HG02981 (cell line): ENCODE measurements around the gene MST1.

Experiments
- ATAC-seq: cut with Tn5 transposase; IDR thresholded peaks from one replicate; pipeline ENCODE4 v1.9.1; 2021; ENCODE audit warnings: mild to moderate bottlenecking, moderate library complexity; ENCODE audit not compliant: unreplicated experiment

MST1 gene

DNA sequence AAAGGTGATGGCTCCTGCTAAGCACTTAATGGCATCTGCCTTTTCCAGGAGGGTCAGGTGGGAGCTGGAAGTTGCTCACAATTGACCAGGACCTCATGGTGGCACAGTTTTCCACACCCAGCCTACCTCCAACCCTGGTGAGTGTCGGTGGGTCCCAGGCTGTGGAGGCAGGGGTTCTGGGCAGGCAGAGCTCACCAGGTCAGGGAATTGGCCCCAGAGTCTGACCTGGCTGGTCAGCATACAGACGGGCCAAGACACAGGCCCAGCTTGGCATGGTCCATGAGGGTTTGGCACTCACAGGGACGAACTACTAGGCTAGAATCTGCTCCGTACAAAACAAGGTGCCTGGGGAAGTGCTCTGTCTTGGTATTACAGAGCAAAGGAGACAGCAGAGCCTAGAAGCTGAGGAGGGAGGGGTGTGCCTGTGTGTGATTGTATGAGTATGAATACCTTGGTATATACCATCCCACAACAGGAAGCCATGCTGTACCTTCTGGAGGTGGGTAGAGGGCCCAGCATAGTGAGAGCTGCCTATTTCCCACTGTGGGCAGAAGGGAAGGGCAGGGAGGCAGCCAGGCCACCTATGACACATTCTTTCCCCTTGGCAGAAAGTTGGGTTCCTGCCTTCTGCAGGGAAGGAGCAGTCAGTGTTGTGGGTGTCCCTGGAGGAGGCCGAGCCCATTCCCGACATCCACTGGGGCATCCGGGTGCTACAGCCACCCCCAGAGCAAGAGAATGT, 8.6 kb downstream of the MST1 start:
- ATAC-seq: no peak

DNA sequence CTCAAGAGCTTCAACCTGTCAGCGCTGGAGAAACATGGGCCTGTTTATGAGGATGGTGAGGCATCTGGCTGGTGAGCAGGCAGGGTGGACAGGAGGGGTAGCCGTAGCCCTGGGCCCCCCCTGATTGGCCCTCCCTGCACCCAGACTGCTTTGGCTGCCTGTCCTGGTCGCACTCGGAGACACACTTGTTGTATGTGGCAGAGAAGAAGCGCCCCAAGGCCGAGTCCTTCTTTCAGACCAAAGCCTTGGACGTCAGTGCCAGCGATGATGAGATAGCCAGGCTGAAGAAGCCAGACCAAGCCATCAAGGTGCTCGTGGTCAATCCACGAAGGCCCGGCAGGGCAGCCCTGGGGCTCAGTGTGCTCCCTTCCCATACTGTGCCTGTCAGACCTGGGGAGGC, 13.4 kb downstream of the MST1 start:
- ATAC-seq: no peak

DNA sequence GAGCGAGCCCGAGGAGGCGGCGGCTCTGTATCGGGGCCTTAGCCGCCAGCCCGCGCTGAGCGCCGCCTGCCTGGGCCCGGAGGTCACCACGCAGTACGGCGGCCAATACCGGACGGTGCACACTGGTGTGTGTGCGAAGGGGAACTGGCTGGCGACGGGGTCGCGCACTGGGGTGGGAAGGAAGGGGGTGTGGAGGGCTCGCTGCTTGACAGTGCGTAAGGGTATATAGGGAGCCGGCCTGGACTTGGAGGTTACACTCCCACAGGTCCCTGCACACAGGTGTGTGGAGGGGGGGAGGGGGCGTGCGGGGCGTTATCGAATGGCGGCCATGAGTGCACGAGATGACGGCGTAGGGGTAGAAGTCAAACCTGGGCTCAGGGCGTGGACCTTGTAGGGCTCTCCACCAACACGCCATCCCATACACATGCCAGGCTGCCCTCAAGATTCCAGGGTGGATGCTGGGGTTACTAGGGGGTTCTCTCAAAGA, 14.7 kb downstream of the MST1 start:
- peak; percentile 10 for ATAC-seq

DNA sequence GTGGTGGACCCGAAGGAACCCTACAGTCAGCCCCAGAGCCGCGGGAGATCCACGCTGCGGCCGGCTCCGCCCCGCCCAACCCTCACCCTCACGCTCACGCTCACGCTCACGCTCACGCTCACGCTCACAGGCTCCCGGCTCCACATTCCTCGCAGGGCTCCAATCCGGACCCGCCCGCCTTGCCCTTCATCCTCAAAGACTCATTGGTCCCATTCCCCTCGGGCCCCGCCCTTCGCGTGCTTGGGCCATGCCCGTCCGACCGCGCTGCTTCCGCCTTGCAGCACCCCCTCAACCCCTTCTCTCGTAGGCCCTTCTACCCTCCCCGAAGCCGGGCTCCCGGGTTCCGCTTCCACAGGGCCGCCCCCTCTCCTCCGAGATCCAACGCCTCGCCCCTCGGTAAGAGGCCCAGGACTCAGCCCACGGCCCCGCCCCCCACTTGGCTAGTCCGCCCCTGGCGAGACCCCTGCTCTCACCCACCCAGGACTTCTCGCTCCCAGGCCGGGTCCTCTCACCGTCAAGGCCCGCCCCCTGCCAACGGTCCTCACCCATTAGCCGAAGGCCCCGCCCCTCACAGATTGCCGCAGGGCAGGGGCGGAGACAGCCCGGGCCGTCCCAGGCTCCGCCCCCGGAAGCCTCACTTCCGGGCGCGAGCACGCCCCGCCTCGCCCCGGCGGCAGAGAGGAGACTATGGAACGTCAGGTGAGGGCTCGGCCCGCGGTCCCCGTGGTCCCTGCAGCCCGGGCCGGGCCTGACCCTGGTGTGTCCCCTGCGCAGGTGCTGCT, 15.4 kb downstream of the MST1 start, which contains the start of gene APEH:
Gene APEH (plus strand): TSS at position 637 of the 782 bp plus-strand sequence. CDS start 51 bp downstream, at position 688.
- ATAC-seq: peak; percentile 77

DNA sequence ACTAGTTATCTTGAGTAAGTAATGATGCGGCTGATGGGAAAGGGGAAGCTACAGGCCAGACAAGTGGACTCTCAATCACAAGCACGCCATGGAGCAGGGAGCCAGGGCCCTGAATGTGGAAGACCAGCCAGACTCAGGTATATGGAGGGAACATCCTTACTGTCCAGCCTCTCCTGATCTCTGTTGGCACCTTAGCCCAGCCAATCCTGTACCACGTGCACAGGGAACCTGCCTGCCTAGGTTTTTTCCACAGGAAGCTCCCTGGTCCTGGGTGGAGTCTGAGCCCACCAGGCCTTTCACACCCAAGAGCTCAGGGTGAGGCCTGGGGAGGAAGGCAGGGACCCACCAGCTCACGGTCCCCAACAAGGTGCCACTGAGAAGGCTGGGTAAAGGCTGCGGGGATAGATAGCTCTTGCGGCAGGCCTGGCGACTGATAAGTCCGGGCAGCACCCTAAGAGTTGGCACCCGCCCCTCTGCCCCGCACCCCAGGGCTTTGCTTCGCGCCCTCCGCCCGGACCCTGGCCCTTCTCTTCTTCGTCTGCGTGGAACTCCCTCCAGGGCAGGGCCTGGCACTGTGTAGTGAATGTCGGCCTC, 16.1 kb downstream of the MST1 start:
- ATAC-seq: no peak

DNA sequence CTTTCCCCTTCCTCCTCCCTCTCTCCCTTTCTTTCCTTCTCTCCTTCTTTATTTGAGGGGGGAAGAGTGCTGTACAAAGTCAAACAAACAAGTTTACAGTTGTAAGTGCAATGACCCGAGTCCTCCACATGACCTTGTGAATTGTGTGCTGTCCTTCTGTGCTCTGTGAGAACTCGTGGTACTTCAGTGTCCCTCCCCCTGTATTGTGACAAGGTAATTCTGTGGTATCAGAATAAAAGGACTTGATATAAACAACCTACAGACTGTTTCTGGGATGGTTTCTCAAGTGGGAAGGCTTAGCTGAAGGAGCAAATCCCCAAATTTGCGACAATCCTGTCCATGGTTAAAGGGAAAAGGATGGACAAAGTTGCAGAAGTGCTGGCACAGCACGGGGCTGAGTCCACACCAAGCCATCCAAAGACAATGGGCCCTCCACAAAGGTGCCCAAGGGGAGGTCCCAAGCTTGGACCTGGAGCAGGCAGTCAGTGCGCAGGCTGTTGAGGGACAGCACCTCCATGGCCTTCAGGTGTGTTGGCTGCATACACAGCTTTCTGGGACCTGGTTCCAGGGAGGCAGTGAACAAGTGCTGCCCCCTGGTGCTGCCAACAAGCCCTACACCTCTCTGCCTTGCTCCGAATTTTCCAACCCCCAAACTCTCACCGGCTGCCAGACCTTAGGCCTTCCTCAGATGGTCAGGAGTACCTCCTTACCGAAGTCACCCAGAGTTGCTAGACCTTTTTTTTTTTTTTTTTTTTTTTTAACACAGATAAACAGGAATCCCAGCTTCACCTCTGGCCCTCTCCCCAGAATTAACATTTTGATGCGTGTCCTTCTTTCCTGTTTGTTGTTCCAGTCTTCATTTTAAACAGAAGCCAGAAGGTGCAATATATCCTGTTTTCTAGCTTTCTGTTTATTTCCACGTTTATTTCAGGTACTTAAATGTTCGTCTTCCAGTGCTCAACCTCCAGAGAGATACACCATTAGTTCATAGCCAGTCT, 17.7 kb downstream of the MST1 start:
- ATAC-seq: no peak

DNA sequence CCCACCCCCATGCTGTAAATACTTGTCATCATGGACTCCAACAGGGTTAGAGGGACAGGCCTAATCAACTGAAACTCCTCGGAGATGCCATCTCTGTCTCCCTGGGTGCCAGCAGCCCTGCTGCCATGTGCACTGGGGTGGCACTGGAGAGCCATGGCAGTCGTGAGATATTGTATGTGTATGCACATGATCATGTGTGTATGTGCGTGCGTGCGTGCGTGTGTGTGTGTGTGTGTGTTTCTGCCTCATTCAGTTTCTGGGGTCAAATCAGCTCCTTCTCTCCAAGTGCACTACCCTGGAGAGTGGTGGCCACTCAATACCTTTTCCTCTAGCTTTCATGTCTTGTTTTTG, 18.4 kb downstream of the MST1 start:
- ATAC-seq: no peak

DNA sequence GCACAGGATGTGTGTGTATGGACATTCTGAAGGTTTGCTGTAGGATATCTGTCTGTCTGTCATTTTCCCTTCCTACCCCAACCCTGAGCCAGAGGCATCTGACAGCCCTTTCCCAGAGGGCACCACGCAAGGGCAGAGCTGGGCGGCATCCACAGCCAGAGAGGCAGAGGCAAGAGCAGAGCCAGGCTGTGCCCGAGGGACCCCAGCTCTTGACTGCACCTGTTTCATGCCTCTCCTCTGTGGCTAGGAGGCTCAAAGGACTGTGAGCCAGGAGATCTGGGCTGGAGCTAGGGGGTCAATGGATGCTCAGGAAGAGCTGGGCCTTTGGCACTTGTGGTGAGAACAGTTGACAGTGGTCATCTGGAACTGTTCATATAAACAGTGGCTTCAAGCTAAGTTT, 19.9 kb downstream of the MST1 start:
- no peak for ATAC-seq

DNA sequence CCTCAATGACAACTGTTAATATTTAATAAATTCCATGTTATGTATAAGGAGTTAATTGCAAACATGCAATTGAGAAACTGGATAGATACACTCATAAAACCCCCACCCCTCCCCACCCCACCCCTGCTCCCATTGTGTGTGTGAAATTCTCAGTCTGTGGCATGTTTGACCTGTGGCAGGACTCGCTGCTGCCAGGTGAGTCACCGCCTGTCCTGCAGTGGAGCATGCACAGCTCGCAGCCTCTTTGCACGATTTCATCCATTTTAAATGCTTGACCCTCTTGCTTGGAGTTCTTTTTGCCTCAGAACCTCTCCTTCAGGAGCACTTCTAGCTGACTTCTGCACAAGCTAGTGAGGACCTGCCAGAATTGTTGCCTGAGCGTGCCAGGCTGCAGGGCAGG, 20.4 kb downstream of the MST1 start:
- ATAC-seq: no peak

DNA sequence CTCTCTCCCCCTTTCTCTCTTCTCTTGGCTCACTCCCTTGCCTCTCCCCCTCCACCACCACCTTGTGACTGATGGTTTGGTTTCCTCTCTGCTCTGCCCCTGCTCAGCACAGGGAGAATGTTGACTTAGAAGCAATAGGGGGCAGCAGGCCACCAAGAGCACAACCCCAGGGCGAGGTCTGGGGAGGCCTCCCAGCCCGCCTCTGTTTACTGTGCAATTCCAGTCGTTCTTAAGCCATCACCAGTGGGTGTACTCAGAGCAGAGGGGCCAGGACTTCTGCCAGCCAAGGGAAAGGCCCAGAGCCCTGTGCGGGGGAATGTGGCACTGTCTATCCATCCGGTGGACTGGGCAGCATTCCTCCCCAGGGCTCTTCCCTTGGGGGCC, 20.9 kb downstream of the MST1 start:
- no peak for ATAC-seq

DNA sequence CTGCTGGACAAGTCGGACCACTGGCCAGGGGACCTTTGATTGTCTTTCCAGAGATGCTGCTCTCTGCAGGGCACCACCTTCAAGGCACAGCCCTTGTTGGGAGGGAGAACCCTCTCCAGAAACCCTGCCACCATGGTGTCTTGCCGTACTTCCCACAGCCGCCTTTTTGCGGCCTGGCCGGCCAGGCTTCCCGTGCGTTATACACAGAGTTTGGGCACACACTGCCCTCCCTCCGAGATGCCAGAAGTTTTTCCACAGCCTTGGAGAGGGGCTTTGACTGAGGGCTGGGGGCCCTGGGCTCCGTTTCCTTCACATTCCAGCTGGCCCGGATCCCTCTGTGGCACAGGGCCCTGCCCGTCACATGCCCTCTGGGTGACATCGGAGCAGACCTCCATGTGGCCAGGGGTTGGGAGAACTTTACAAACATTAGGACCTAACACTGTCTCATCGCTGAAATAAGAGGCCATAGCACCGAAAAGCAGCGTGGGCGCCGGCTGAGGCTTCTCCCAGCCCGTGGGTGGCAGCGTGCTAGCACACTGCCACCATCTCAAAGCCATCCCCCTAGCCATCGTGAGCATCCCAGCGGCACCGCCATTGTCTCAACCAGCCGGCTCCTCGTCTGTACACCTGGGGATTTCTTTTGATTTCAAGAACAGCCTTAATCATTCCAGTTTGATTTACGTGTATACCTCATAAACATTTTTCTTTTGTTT, 21.4 kb downstream of the MST1 start:
- ATAC-seq: no peak

DNA sequence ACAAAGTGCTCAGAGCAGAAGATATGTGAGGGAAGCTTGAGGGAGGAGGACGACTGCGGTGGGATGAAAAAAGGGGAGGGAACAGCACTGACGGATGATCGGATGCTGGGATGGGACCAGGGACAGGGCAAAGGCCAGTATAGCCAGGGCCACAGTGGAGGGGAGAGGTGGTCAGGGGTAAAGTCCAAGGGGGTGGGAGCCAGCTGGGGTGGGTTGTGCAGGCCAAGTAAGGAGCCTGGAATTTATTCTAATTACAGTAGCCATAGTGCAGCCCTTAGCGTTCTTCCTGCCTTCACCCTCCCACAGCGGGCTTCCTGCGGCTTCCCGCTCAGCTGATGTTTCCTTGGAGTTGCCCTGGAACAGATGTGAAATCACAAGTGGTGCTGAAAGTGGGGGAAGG, 22.7 kb downstream of the MST1 start:
- no peak for ATAC-seq

DNA sequence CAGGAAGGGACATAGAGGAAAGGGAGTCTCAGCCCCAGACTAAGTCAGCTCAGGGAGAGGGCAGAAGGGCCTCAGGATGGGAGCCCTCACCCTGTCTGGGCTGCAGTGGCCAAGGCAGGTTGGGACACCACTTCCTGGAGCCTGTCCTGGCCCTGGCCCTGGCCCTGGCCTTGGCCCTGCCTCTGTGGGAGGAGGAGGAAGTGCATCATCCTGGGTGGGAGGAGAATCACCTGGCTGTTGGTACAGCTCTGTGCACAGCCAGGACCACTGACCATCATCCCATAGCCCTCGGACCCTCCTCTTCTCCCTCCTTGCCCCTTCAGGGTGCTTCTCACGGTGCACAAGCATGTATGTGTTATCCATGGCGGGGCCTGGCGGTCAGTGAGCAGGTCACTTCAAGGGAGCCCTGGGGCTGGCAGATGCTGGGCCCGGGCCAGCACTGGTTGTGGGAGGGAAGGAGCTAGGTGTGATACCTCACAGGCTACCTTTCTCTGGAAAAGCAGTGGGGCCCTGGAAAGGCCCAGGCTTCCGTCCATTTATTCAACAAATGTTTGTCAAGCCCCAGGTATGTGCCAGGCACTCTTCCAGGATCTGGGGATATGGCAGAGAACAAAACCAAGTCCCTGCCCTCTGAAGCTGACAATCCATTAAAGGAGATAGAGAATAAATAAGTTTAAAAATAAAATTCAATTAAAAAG, 23.3 kb downstream of the MST1 start:
- no peak for ATAC-seq

DNA sequence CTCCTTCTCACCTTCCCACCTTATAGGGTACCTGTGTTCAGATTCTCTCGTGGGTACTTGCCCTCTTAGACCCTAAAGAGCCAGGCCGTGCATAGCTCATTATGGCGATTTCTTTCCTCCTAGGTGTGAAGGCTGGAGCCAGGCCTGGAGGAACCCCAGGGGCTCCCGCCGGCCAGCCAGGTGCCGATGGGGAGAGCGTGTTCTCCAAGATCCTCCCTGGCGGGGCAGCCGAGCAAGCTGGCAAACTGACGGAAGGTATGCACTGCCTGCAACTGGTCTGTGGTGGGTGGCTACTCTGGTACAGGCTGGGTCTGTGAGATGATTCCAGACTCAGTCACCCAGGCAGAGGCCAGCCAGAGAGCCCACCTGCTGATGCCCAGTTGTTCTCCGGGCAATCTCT, 25.0 kb downstream of the MST1 start:
- no peak for ATAC-seq

DNA sequence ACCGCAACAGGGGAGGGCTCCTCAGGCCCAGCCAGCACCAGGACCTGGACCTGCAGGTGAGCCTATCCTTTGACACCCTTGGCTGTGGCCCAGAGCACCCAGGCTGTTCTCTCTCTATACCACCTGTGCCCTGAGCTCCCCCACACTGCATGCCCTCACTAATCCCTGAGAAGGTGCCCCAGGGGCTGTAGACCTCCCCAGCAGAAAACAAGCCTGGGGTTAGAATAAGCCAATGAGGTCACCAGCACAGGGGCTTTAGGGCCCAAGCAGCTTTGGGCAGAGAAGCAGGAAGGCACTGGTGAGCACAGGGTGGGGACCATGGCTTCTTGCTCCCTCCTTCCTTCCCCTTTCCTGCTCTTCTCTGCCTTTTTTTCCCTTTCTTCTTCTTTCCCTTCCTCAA, 25.4 kb downstream of the MST1 start:
- no peak for ATAC-seq

DNA sequence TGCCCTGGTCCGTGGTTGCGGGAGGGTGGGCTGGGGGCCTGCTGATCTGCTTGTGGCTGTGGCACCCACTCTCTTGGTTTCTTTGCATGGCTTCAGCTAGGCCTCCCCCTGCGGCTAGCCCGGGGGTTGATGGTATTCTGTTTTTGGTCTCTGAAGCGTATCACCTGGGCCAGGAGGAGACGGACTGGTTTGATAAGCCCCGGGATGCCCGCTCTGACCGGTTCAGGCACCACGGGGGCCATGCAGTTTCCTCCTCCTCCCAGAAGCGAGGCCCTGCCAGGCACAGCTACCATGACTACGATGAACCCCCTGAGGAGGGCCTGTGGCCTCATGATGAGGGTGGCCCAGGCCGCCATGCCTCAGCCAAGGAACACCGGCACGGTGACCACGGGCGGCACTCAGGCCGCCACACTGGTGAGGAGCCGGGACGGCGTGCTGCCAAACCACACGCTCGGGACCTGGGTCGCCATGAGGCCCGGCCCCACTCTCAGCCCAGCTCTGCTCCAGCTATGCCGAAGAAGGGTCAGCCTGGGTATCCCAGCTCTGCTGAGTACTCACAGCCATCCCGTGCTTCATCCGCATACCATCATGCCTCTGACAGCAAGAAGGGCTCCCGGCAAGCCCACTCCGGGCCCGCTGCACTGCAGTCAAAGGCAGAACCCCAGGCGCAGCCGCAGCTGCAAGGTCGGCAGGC, 26.4 kb downstream of the MST1 start:
- ATAC-seq: no peak

DNA sequence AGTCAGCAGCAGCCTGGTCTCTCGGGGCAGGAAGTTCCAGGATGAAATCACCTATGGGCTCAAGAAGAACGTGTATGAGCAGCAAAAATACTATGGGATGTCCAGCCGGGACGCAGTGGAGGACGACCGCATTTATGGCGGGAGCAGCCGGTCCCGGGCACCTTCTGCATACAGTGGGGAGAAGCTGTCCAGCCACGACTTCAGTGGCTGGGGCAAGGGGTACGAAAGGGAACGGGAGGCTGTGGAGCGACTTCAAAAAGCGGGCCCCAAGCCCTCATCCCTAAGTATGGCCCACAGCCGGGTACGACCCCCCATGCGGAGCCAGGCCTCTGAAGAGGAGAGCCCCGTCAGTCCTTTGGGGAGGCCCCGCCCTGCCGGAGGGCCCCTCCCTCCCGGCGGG, 27.3 kb downstream of the MST1 start:
- no peak for ATAC-seq

DNA sequence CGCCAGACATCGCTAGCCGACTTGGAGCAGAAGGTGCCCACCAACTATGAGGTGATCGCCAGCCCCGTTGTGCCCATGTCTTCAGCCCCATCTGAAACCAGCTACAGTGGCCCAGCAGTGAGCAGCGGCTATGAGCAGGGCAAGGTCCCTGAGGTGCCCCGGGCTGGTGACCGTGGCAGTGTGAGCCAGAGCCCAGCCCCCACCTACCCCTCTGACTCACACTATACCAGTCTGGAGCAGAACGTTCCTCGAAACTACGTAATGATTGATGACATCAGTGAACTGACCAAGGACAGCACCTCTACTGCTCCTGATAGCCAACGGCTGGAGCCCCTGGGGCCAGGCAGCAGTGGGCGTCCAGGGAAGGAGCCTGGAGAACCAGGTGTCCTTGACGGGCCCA, 28.0 kb downstream of the MST1 start:
- ATAC-seq: no peak

DNA sequence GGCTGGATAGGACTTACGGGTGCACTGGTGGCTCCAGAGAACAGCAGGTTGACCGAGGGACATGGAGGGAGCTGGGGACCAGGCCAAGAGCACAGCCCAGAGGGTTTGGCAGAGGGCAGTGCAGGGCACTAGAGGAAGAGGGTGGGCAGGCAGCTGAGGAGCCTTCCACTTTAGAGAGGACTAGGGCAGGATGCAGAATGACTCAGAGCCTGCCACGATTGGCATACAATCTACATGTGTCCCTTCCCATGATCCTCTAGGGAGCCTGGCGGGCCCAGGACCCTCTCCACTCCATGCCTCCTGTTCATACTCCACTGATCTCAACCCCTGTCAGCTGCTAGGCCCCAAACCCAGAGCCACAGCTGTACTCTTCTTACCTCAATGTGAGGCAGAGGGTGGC, 29.5 kb downstream of the MST1 start:
- no peak for ATAC-seq
